Endothelial cell of umbilical vein (primary cell): ENCODE data around the gene CCDC191. TPM values are rescaled to one million over a fixed set of nuclear protein-coding genes. Genes with fewer than 3 reads are reported as not detected.

Source experiments
- BruUV-seq: library from RNA; stranded (reverse); fragments of 400-500 nt; replicated peaks from 2 replicates; lab custom pipeline; 2021; lab: Mats Ljungman, UMichigan
- CTCF ChIA-PET: fragments of 300-600, 350-600 bp; sonication (Branson Sonifier 250); formaldehyde crosslinking; loops from one replicate; lab custom pipeline; 2021; ENCODE audit warnings: antibody characterized with exemption, inconsistent platforms; lab: Charles Lee
- POLR2A ChIA-PET: fragments of 300-600, 350-600 bp; sonication (Branson Sonifier 250); formaldehyde crosslinking; loops from one replicate; lab custom pipeline; 2021; ENCODE audit warnings: antibody characterized with exemption, inconsistent platforms; lab: Charles Lee
- DNase-seq: peaks from one replicate; pipeline ENCODE4 v3.0.0-alpha.2; 2011; ENCODE audit warnings: low read depth, low spot score
- FAIRE-seq: peaks from 2 replicates; lab custom pipeline; 2011; peaks lifted over from hg19 to GRCh38; lab: Jason Lieb, UNC
- H2AFZ ChIP-seq: 2 replicates; pipeline ENCODE4 v1.6.0; 2012; ENCODE audit warnings: low read depth, low read length, control low read depth, inconsistent platforms
- H3K27ac ChIP-seq: 2 replicates; pipeline ENCODE4 v1.5.1; 2011; ENCODE audit warnings: low read depth, mild to moderate bottlenecking, control low read depth, low read length, moderate library complexity; ENCODE audit not compliant: insufficient read depth
- H3K27me3 ChIP-seq, 2 experiments: 2 replicates each; pipeline versions ENCODE4 v1.6.0 to v1.6.1; 2011; ENCODE audit warnings: low read length in 2 of 2, mixed read lengths in 1 of 2; ENCODE audit not compliant: control insufficient read depth in 2 of 2, insufficient read depth in 2 of 2
- H3K36me3 ChIP-seq, 2 experiments: 2 replicates in 1 of 2; 3 replicates in 1 of 2; pipeline ENCODE4 v1.5.1; 2011; ENCODE audit warnings: low read length in 2 of 2, mild to moderate bottlenecking in 1 of 2, moderate library complexity in 1 of 2; ENCODE audit not compliant: control insufficient read depth in 2 of 2, insufficient read depth in 2 of 2; ENCODE audit errors: extremely low read depth in 1 of 2
- H3K4me1 ChIP-seq: 3 replicates; pipeline ENCODE4 v1.5.1; 2011; ENCODE audit warnings: mild to moderate bottlenecking, low read length; ENCODE audit not compliant: control insufficient read depth, insufficient read depth; ENCODE audit errors: extremely low read depth
- H3K4me2 ChIP-seq: 2 replicates; pipeline ENCODE4 v1.6.1; 2011; ENCODE audit warnings: low read length, control low read depth, mixed read lengths; ENCODE audit not compliant: insufficient read depth
- H3K4me3 ChIP-seq, 3 experiments: fragments of 200-600 bp in 1 of 3; sonication (generic), shearing (Covaris generic) in 1 of 3; replicated peaks in 1 of 3; 2 replicates each; pipeline ENCODE4 v1.5.1; 2011 to 2016; ENCODE audit warnings: control low read depth in 3 of 3, low read length in 3 of 3, mild to moderate bottlenecking in 2 of 3, inconsistent platforms in 1 of 3, low read depth in 1 of 3, moderate library complexity in 1 of 3; ENCODE audit not compliant: insufficient read depth in 1 of 3
- H3K79me2 ChIP-seq: 2 replicates; pipeline ENCODE4 v1.6.0; 2012; ENCODE audit warnings: low read length, inconsistent platforms; ENCODE audit not compliant: control insufficient read depth, insufficient read depth
- H3K9ac ChIP-seq: replicated peaks from 2 replicates; pipeline ENCODE3; 2011; ENCODE audit warnings: low read length, control low read depth; ENCODE audit not compliant: insufficient read depth; ENCODE audit errors: extremely low read depth
- H3K9me1 ChIP-seq: replicated peaks from 3 replicates; pipeline ENCODE4 v1.6.0; 2011; ENCODE audit warnings: mild to moderate bottlenecking, low read length; ENCODE audit not compliant: control insufficient read depth, insufficient read depth; ENCODE audit errors: extremely low read depth
- H3K9me3 ChIP-seq: replicated peaks from 2 replicates; pipeline ENCODE4 v1.5.1; 2012; ENCODE audit warnings: low read length, inconsistent platforms; ENCODE audit not compliant: control insufficient read depth, insufficient read depth
- H4K20me1 ChIP-seq: replicated peaks from 2 replicates; pipeline ENCODE3; 2011; ENCODE audit warnings: mild to moderate bottlenecking, low read length; ENCODE audit not compliant: control insufficient read depth, insufficient read depth; ENCODE audit errors: extremely low read depth
- EZH2 ChIP-seq: IDR thresholded peaks from 2 replicates; pipeline ENCODE4 v1.6.1; 2012; ENCODE audit warnings: borderline replicate concordance, low read depth, mild to moderate bottlenecking, moderate library complexity, low read length, inconsistent platforms; ENCODE audit not compliant: severe bottlenecking
- FOS ChIP-seq: IDR thresholded peaks from 2 replicates; pipeline ENCODE4 v1.6.1; 2011; ENCODE audit warnings: mild to moderate bottlenecking, low read length, moderate library complexity, borderline replicate concordance; ENCODE audit not compliant: insufficient read depth
- GATA2 ChIP-seq: IDR thresholded peaks from 2 replicates; pipeline ENCODE4 v1.7.0; 2011; ENCODE audit warnings: low read depth, mild to moderate bottlenecking, moderate library complexity, mixed read lengths, low read length; ENCODE audit not compliant: insufficient read length, insufficient read depth
- JUN ChIP-seq: IDR thresholded peaks from 2 replicates; pipeline ENCODE4 v1.6.1; 2011; ENCODE audit warnings: borderline replicate concordance, low read depth; ENCODE audit not compliant: insufficient read length, insufficient read depth
- MYC ChIP-seq: IDR thresholded peaks from one replicate; pipeline ENCODE4 v1.6.1; 2011; ENCODE audit warnings: mild to moderate bottlenecking, low read depth, low read length
- POLR2A ChIP-seq: IDR thresholded peaks from 2 replicates; pipeline ENCODE4 v1.6.1; 2012; ENCODE audit warnings: low read depth, mild to moderate bottlenecking, control low read depth, low read length
- POLR2AphosphoS5 ChIP-seq: IDR thresholded peaks from 2 replicates; pipeline ENCODE4 v1.6.1; 2012; ENCODE audit warnings: low read depth, mild to moderate bottlenecking, control low read depth, low read length, moderate library complexity; ENCODE audit not compliant: insufficient read depth
- dilution Hi-C: fragments of 300-500 bp; cut with MboI; formaldehyde crosslinking; loops from one replicate; pipeline ENCODE4 v1.15.0; 2019; ENCODE audit warnings: low sequenced_read_pairs; ENCODE audit not compliant: extremely low pct_ligation_motif_present
- intact Hi-C: fragments of 100-400 bp; cut with micrococcal nuclease; formaldehyde crosslinking; loops from one replicate; pipeline ENCODE4 v1.10.0; 2022
- polyA plus RNA-seq, 4 experiments: library from polyadenylated mRNA; depleted of rRNA in 3 of 4; stranded (reverse) in 3 of 4; unstranded in 1 of 4; fragments of >200 nt; gene quantifications; 2 replicates each; pipeline versions ENCODE4 v1.2.1 to v1.2.3, GENCODE V29; 2011 to 2012; ENCODE audit warnings: missing spikeins in 1 of 4
- total RNA-seq: library from RNA; stranded (reverse); gene quantifications from 2 replicates; pipeline ENCODE4 v1.2.3, GENCODE V29; 2021
- TF ChIP-seq, protein P1 (sequence below), 2 donors: IDR thresholded peaks; 1 replicate in 1 of 2; 2 replicates in 1 of 2; pipeline ENCODE4 v1.5.1; 2011; ENCODE audit warnings: low read length in 2 of 2, mild to moderate bottlenecking in 2 of 2, moderate library complexity in 2 of 2, control low read depth in 1 of 2, inconsistent platforms in 1 of 2, low read depth in 1 of 2; ENCODE audit not compliant: insufficient read depth in 1 of 2; ENCODE audit errors: extremely low read depth in 1 of 2
- TF ChIP-seq, protein P2 (sequence below): IDR thresholded peaks from 2 replicates; pipeline ENCODE4 v1.6.1; 2011; ENCODE audit not compliant: insufficient read depth, insufficient read length

Gene CCDC191
- total and polyA plus RNA-seq, 2 donors (not counting 3 experiments of a cell fraction or from before 2014, with no cell fraction given), result 1.7 to 4.9 TPM

DNA sequence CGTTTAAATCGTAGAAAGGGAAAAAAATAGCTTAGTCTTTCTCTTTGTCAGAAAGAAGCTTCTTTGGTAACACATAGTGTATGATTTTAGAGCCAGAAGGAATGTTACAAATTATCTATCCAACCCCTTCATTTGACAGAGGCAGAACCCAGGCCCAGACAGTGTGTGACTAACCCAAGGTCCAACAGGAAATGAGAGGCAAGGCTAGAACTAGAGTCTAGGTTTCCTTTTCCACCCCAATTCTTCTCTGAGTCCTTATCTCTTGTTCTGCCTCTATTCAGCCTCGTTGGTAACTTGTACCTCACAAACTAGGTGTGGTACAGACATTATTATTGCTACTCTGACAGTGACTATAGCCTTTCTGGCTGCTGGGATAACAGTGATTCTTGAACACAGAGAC lies 39.5 kb upstream of the CCDC191 start:
- Histone ChIP-seq H3K79me2 (no peaks in the 10 kb centered on the region), H3K4me2 (no peak overlapping the region), H3K9me3 (no peaks in the 10 kb centered on the region), H2AFZ (peak overlapping the region; percentile 4), H3K36me3 (no peaks in the 10 kb centered on the region), H3K4me3 (no peak overlapping the region), H4K20me1 (no peaks in the 10 kb centered on the region), H3K9ac (no peak overlapping the region), H3K27ac (no peak overlapping the region), H3K27me3 (no peaks in the 10 kb centered on the region), H3K9me1 (no peaks in the 10 kb centered on the region), H3K4me1 (peaks cover 26% of the 10 kb centered on the region)
- ChIA-PET POLR2A (no interaction called here), CTCF (no interaction called here)
- dilution Hi-C loops (no loop called here), intact Hi-C loops (no loop called here)
- peak; percentile 49 for FAIRE-seq
- DNase-seq, result no peak
- TF ChIP-seq EZH2, result no peak
- no peak for TF ChIP-seq MYC
- TF ChIP-seq, protein P1, sequence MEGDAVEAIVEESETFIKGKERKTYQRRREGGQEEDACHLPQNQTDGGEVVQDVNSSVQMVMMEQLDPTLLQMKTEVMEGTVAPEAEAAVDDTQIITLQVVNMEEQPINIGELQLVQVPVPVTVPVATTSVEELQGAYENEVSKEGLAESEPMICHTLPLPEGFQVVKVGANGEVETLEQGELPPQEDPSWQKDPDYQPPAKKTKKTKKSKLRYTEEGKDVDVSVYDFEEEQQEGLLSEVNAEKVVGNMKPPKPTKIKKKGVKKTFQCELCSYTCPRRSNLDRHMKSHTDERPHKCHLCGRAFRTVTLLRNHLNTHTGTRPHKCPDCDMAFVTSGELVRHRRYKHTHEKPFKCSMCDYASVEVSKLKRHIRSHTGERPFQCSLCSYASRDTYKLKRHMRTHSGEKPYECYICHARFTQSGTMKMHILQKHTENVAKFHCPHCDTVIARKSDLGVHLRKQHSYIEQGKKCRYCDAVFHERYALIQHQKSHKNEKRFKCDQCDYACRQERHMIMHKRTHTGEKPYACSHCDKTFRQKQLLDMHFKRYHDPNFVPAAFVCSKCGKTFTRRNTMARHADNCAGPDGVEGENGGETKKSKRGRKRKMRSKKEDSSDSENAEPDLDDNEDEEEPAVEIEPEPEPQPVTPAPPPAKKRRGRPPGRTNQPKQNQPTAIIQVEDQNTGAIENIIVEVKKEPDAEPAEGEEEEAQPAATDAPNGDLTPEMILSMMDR (IDR thresholded peaks at IDR 0.05; ENCODE audit: extremely low read depth in 1 of 2, insufficient read depth in 1 of 2, low read depth in 1 of 2, low read length in 2 of 2), result no peak
- TF ChIP-seq JUN, result no peak
- no peak for TF ChIP-seq POLR2A
- TF ChIP-seq FOS, result no peak
- TF ChIP-seq POLR2AphosphoS5, result no peak
- TF ChIP-seq, protein P2, sequence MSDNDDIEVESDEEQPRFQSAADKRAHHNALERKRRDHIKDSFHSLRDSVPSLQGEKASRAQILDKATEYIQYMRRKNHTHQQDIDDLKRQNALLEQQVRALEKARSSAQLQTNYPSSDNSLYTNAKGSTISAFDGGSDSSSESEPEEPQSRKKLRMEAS, result no peak
- no peak for TF ChIP-seq GATA2
- no TSS peak for BruUV-seq
